Endothelial cell (in vitro differentiated cells): Measurements from ENCODE around the gene KRTAP6-2. TPM values are rescaled to one million over a fixed set of nuclear protein-coding genes. Genes with fewer than 3 reads are reported as not detected.

ENCODE experiments used
- DNase-seq: peaks from one replicate; pipeline ENCODE4 v3.0.0; 2021; ENCODE audit warnings: low spot score
- H3K27ac Mint-ChIP-seq: one replicate; pipeline ENCODE4 v1.8.0; 2021; ENCODE audit warnings: mixed read lengths, inconsistent platforms; ENCODE audit not compliant: unreplicated experiment
- H3K27me3 Mint-ChIP-seq: one replicate; pipeline ENCODE4 v1.8.0; 2021; ENCODE audit warnings: mild to moderate bottlenecking, moderate library complexity, mixed read lengths, inconsistent platforms; ENCODE audit not compliant: unreplicated experiment
- H3K36me3 Mint-ChIP-seq: one replicate; pipeline ENCODE4 v1.8.0; 2021; ENCODE audit warnings: mild to moderate bottlenecking, low read depth, mixed read lengths, inconsistent platforms; ENCODE audit not compliant: unreplicated experiment
- H3K4me1 Mint-ChIP-seq: one replicate; pipeline ENCODE4 v1.8.0; 2021; ENCODE audit warnings: mild to moderate bottlenecking, mixed read lengths, inconsistent platforms; ENCODE audit not compliant: unreplicated experiment
- H3K4me3 Mint-ChIP-seq: one replicate; pipeline ENCODE4 v1.8.0; 2021; ENCODE audit warnings: mild to moderate bottlenecking, mixed read lengths, inconsistent platforms; ENCODE audit not compliant: unreplicated experiment
- H3K9me3 Mint-ChIP-seq: one replicate; pipeline ENCODE4 v1.8.0; 2021; ENCODE audit warnings: mixed read lengths, inconsistent platforms; ENCODE audit not compliant: unreplicated experiment
- total RNA-seq: library from RNA; stranded (reverse); fragmentation: NEBNext Ultra II Directional; extraction: Animal tissue kit (Norgen Biotek cat#: 25700); gene quantifications from one replicate; pipeline ENCODE4 v1.2.1, GENCODE V29; 2021; ENCODE audit not compliant: unreplicated experiment
- TF ChIP-seq, protein P1 (sequence below): fragments of 200-600 bp; sonication (generic); IDR thresholded peaks from one replicate; pipeline ENCODE4 v1.5.0; 2021; ENCODE audit warnings: antibody characterized with exemption; ENCODE audit not compliant: unreplicated experiment

The KRTAP6-2 gene
- total RNA-seq, 1 donor from 2014 or later: not detected

- no peak overlapping the region for H3K27ac Mint-ChIP-seq
- H3K27me3 Mint-ChIP-seq: no peaks in the 10 kb centered on the region
- no peak overlapping the region for H3K4me3 Mint-ChIP-seq
- H3K4me1 Mint-ChIP-seq: peaks cover 8% of the 10 kb centered on the region
- H3K9me3 Mint-ChIP-seq: no peaks in the 10 kb centered on the region
- no peaks in the 10 kb centered on the region for H3K36me3 Mint-ChIP-seq
- TF ChIP-seq, protein P1, sequence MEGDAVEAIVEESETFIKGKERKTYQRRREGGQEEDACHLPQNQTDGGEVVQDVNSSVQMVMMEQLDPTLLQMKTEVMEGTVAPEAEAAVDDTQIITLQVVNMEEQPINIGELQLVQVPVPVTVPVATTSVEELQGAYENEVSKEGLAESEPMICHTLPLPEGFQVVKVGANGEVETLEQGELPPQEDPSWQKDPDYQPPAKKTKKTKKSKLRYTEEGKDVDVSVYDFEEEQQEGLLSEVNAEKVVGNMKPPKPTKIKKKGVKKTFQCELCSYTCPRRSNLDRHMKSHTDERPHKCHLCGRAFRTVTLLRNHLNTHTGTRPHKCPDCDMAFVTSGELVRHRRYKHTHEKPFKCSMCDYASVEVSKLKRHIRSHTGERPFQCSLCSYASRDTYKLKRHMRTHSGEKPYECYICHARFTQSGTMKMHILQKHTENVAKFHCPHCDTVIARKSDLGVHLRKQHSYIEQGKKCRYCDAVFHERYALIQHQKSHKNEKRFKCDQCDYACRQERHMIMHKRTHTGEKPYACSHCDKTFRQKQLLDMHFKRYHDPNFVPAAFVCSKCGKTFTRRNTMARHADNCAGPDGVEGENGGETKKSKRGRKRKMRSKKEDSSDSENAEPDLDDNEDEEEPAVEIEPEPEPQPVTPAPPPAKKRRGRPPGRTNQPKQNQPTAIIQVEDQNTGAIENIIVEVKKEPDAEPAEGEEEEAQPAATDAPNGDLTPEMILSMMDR: no peak
- DNase-seq: no peak
These were observed 18.6 kb downstream of the KRTAP6-2 start for GRCh38 chr21:30580132-30580531.

DNA sequence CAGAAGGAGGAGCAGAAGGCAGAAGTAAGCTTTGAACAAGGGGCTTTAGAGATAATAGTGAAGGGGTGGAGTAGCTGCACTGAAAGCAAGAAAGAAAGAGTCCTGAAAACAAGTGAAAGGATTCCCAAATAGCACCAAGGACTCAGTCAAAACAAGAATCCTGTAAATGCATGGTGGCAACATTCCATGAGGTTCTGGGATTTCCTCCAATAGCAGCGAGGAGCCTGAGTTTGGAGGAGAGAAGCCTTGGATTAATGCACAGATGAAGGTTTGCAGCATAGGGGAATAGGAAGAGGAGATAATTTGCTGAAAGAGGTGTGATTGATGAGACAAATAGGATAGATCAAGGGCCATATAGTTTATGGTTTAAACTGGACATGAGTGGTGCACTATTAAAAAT lies 19.4 kb downstream of the KRTAP6-2 start:
- no peak for DNase-seq
- no peaks in the 10 kb centered on the region for H3K27me3 Mint-ChIP-seq
- H3K27ac Mint-ChIP-seq: no peak overlapping the region
- no peaks in the 10 kb centered on the region for H3K9me3 Mint-ChIP-seq
- no peak overlapping the region for H3K4me3 Mint-ChIP-seq
- H3K36me3 Mint-ChIP-seq: no peaks in the 10 kb centered on the region
- H3K4me1 Mint-ChIP-seq: peaks cover 8% of the 10 kb centered on the region
- TF ChIP-seq, protein P1: no peak

- H3K27ac Mint-ChIP-seq: no peak overlapping the region
- TF ChIP-seq, protein P1: no peak
These were observed 20.9 kb downstream of the KRTAP6-2 start for GRCh38 chr21:30577766-30578165.

DNA sequence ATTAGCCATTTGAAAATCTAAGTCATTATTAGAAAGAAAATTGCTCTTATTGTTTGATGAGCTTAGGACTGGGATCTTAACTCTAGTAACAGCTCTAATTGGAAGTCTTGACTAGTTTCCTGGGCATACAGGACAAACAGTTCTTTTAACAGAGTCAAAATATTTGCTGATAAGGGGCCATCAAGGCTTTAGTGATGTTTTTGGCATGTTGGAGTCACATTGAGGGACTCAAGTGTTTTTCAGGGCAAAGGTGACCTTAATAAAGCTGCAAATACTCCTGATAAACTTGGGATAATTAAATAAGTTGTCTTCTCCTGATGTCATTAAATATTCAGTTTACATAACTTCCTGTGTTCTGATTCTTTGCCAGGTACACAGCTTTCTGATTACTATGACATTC lies 31.1 kb downstream of the KRTAP6-2 start:
- H3K36me3 Mint-ChIP-seq: no peaks in the 10 kb centered on the region
- H3K4me3 Mint-ChIP-seq: no peak overlapping the region
- TF ChIP-seq, protein P1: no peak
- no peaks in the 10 kb centered on the region for H3K4me1 Mint-ChIP-seq
- no peak overlapping the region for H3K27ac Mint-ChIP-seq
- no peak for DNase-seq
- no peaks in the 10 kb centered on the region for H3K27me3 Mint-ChIP-seq
- H3K9me3 Mint-ChIP-seq: no peaks in the 10 kb centered on the region

More at GRCh38 chr21:30577766-30578165, 20.9 kb downstream of the KRTAP6-2 start:
- Mint-ChIP-seq H3K9me3 (no peaks in the 10 kb centered on the region), H3K27me3 (no peaks in the 10 kb centered on the region), H3K4me1 (peaks cover 8% of the 10 kb centered on the region), H3K36me3 (no peaks in the 10 kb centered on the region), H3K4me3 (no peak overlapping the region)
- no peak for DNase-seq

DNA sequence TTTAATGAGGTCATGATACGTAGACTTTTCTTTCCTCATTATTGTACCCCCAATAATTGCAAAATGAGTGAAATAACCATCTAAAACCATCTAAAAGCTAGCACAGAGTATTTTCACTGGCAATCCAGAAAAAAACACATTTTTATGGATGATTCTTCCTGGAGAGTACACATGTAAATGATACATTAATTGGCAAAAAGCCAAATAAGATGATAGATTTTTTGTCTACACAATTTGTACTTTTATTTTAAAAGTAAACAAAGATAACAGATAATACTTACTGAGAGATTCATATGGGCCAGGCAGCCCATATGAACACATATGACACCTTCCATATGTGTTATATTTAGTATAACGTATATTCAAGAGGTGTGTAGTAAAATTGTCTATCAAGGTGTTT lies 35.1 kb downstream of the KRTAP6-2 start:
- no peak for DNase-seq
- H3K27ac Mint-ChIP-seq: no peak overlapping the region
- H3K9me3 Mint-ChIP-seq: no peaks in the 10 kb centered on the region
- peaks cover 7% of the 10 kb centered on the region for H3K4me1 Mint-ChIP-seq
- H3K4me3 Mint-ChIP-seq: no peak overlapping the region
- H3K27me3 Mint-ChIP-seq: peaks cover 2% of the 10 kb centered on the region
- TF ChIP-seq, protein P1: no peak
- no peaks in the 10 kb centered on the region for H3K36me3 Mint-ChIP-seq
